ENCODE data around the gene PYY. TPM values are rescaled to one million over a fixed set of nuclear protein-coding genes. Genes with fewer than 3 reads are reported as not detected.

Gene PYY
- total and polyA plus RNA-seq, 10 of the 15 experiments (the other 5 are each of a cell fraction or from before 2014, with no cell fraction given) = 0.07 to 0.18 TPM; not detected in 8

DNA sequence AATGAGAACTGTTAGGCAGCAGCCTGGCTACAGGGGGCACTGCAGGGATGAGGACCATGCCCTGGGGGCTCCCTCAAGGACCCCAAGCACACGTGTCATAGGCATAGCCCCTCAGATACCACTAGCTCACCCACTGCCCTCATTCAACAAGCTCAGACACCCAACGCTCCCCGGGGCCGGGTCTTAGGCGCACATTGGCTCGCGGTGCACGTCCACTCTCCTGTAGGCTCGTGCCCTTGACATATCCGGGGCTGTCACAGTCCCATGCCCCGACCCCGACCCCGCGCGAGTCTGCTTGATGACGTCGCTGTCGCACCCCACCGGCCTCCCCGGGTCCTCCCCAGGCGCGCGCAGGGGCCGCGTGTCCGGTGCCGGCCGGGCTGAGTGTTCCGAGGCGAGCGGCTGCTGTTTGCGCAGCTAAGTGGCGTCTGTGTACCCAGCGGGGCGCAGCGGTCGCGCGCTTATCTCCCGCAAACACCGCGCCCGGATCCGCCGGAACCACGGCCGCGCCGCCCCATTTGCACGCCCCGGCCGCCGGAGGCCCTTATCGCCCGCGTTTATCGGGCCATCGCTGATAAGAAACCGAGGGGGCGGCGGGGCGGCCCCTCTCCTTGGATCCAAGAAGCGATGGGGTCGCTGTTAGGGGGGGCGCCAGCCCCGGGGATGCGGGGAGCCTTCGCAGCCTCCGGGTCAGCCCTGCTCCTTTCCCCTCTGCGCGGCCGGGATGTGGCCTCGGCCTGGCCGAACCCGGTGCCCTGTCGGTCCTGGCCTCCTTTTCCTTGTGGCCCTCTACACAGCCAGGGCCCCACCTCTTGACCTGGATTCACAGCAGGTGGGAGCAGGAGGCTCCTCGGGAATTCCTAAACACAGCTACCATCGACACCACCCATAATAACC, 30.0 kb upstream of the PYY start:
- ChIA-PET POLR2A (no interaction called here), RAD21 (ENCODE audit: unreplicated experiment) (no interaction called here), SMC1A (ENCODE audit: uncharacterized antibody, unreplicated experiment) (no interaction called here), CTCF (no interaction called here)
- DNase-seq (ENCODE audit: low read depth, low spot score) (no peak), ATAC-seq (no peak), FAIRE-seq (no peak)
- intact Hi-C loops (cut with micrococcal nuclease; ENCODE audit: unreplicated experiment) = no loop called here
- Histone ChIP-seq H3K27me3 (replicated peaks in 1 of 2; ENCODE audit: control insufficient read depth in 2 of 2, insufficient read depth in 2 of 2, low read length in 1 of 2) (peaks cover 5 to 21% of the 10 kb centered on the region in 2 experiments), H3K9ac (ENCODE audit: control insufficient read depth, insufficient read depth, low read length) (no peak overlapping the region), H3K4me3 (no peak overlapping the region), H3K4me2 (ENCODE audit: control insufficient read depth, insufficient read depth) (no peak overlapping the region), H4K20me1 (ENCODE audit: control insufficient read depth, insufficient read depth) (no peaks in the 10 kb centered on the region), H3K36me3 (ENCODE audit: control insufficient read depth in 2 of 2, insufficient read depth in 2 of 2, low read length in 1 of 2) (no peaks in the 10 kb centered on the region), H2AFZ (ENCODE audit: control insufficient read depth, low read depth, low read length) (no peak overlapping the region), H3K4me1 (ENCODE audit: control insufficient read depth, insufficient read depth, low read length) (no peaks in the 10 kb centered on the region), H3K9me3 (replicated peaks; ENCODE audit: control insufficient read depth, insufficient read depth, low read length) (no peaks in the 10 kb centered on the region), H3K27ac (ENCODE audit: control insufficient read depth, insufficient read depth) (no peak overlapping the region), H3K79me2 (ENCODE audit: control insufficient read depth, insufficient read depth, low read length) (no peaks in the 10 kb centered on the region)
- no TSS peak for BruUV-seq (replicated peaks)
- in situ Hi-C loops (cut with MboI) = no loop called here
- 32% methylated on average over 63 of the region's 78 CpGs for WGBS (ENCODE audit: insufficient coverage, insufficient replicate concordance, low lambda C conversion rate, missing lambda C conversion rate)
- TF ChIP-seq, protein P1, sequence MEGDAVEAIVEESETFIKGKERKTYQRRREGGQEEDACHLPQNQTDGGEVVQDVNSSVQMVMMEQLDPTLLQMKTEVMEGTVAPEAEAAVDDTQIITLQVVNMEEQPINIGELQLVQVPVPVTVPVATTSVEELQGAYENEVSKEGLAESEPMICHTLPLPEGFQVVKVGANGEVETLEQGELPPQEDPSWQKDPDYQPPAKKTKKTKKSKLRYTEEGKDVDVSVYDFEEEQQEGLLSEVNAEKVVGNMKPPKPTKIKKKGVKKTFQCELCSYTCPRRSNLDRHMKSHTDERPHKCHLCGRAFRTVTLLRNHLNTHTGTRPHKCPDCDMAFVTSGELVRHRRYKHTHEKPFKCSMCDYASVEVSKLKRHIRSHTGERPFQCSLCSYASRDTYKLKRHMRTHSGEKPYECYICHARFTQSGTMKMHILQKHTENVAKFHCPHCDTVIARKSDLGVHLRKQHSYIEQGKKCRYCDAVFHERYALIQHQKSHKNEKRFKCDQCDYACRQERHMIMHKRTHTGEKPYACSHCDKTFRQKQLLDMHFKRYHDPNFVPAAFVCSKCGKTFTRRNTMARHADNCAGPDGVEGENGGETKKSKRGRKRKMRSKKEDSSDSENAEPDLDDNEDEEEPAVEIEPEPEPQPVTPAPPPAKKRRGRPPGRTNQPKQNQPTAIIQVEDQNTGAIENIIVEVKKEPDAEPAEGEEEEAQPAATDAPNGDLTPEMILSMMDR (IDR thresholded peaks at IDR 0.05 in 2 of 3, conservative IDR thresholded peaks at IDR 0.05 in 1 of 3; ENCODE audit: control insufficient read depth in 2 of 3, extremely low read depth in 1 of 3, insufficient read depth in 1 of 3, low read depth in 3 of 3, low read length in 3 of 3) = 0 out of 6 replicates have a peak, but pooled peaks of 1 of the 3 experiments have one; percentile 1
- no peak for TF ChIP-seq CBX5 (IDR thresholded peaks at IDR 0.05; ENCODE audit: low read depth)

DNA sequence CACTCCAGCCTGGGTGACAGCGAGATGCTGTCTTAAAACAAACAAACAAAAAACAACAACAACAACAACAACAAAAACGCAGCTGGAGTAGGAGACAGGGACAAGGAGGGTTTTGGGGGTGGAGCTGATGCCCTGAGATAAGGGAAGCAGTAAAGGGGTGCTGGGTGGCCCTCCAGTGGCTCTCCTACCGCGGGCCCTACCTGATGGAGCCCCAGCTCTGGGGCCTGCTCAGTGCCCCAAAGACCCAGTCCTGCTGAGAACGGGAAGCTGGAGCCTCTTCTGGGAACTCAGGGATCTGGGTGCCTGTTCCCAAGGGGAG, 29.4 kb upstream of the PYY start:
- WGBS (ENCODE audit: insufficient coverage, insufficient replicate concordance, low lambda C conversion rate, missing lambda C conversion rate) = 5% methylated on average over 5 of the region's 5 CpGs
- Histone ChIP-seq H3K27me3 (replicated peaks in 1 of 2; ENCODE audit: control insufficient read depth in 2 of 2, insufficient read depth in 2 of 2, low read length in 1 of 2) (peaks cover 5 to 21% of the 10 kb centered on the region in 2 experiments), H3K4me1 (ENCODE audit: control insufficient read depth, insufficient read depth, low read length) (no peaks in the 10 kb centered on the region), H3K4me3 (no peak overlapping the region), H3K27ac (ENCODE audit: control insufficient read depth, insufficient read depth) (no peak overlapping the region), H3K36me3 (ENCODE audit: control insufficient read depth in 2 of 2, insufficient read depth in 2 of 2, low read length in 1 of 2) (no peaks in the 10 kb centered on the region), H3K79me2 (ENCODE audit: control insufficient read depth, insufficient read depth, low read length) (no peaks in the 10 kb centered on the region), H3K9me3 (replicated peaks; ENCODE audit: control insufficient read depth, insufficient read depth, low read length) (no peaks in the 10 kb centered on the region), H2AFZ (ENCODE audit: control insufficient read depth, low read depth, low read length) (no peak overlapping the region), H4K20me1 (ENCODE audit: control insufficient read depth, insufficient read depth) (no peaks in the 10 kb centered on the region), H3K4me2 (ENCODE audit: control insufficient read depth, insufficient read depth) (no peak overlapping the region), H3K9ac (ENCODE audit: control insufficient read depth, insufficient read depth, low read length) (no peak overlapping the region)
- no peak for FAIRE-seq
- ChIA-PET SMC1A (ENCODE audit: uncharacterized antibody, unreplicated experiment) (interaction anchor here (1.3 kb wide), 1 partner anchor 11 kb away, joined by 3 read pairs; no protein-coding TSS in a partner anchor), RAD21 (ENCODE audit: unreplicated experiment) (no interaction called here), POLR2A (no interaction called here), CTCF (interaction anchor here (0.5 kb wide), 1 partner anchor 16 kb away, joined by 3 read pairs; no protein-coding TSS in a partner anchor)
- no peak for DNase-seq (ENCODE audit: low read depth, low spot score)
- no peak for ATAC-seq
- intact Hi-C loops (cut with micrococcal nuclease; ENCODE audit: unreplicated experiment) (no loop called here), in situ Hi-C loops (cut with MboI) (no loop called here)
- no TSS peak for BruUV-seq (replicated peaks)
- TF ChIP-seq, protein P2, sequence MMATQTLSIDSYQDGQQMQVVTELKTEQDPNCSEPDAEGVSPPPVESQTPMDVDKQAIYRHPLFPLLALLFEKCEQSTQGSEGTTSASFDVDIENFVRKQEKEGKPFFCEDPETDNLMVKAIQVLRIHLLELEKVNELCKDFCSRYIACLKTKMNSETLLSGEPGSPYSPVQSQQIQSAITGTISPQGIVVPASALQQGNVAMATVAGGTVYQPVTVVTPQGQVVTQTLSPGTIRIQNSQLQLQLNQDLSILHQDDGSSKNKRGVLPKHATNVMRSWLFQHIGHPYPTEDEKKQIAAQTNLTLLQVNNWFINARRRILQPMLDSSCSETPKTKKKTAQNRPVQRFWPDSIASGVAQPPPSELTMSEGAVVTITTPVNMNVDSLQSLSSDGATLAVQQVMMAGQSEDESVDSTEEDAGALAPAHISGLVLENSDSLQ (IDR thresholded peaks at IDR 0.05) = no peak

Data from GM12878 (cell line).